Measurements from ENCODE around the gene KIF21B. TPM values are rescaled to one million over a fixed set of nuclear protein-coding genes. Genes with fewer than 3 reads are reported as not detected.

The KIF21B gene
- total and polyA plus RNA-seq, 2 of the 8 experiments (the other 6 are each of a cell fraction or from before 2014, with no cell fraction given) = 10.8 to 26.5 TPM

GRCh38 chr1:201013991-201014815 lies 9.3 kb downstream of the KIF21B start (continued):
- TF ChIP-seq NRF1 (IDR thresholded peaks at IDR 0.05; ENCODE audit: low read depth, low read length) (no peak), PHF8 (conservative IDR thresholded peaks at IDR 0.05; ENCODE audit: low read depth, low read length) (no peak), POLR2AphosphoS5 (IDR thresholded peaks at IDR 0.05; ENCODE audit: low read depth, low read length) (no peak; the same call in 1 of the 2 replicates), SIX5 (IDR thresholded peaks at IDR 0.05; ENCODE audit: low read depth, low read length) (no peak), ATF2 (IDR thresholded peaks at IDR 0.05; ENCODE audit: low read length) (no peak), GTF2F1 (IDR thresholded peaks at IDR 0.05; ENCODE audit: borderline replicate concordance, low read depth, low read length) (no peak)
